Measurements from ENCODE around the gene CHST11. TPM values are rescaled to one million over a fixed set of nuclear protein-coding genes. Genes with fewer than 3 reads are reported as not detected.

Gene CHST11
- total and polyA plus RNA-seq, 7 donors, result 0.60 to 22.8 (median 10.0) TPM

DNA sequence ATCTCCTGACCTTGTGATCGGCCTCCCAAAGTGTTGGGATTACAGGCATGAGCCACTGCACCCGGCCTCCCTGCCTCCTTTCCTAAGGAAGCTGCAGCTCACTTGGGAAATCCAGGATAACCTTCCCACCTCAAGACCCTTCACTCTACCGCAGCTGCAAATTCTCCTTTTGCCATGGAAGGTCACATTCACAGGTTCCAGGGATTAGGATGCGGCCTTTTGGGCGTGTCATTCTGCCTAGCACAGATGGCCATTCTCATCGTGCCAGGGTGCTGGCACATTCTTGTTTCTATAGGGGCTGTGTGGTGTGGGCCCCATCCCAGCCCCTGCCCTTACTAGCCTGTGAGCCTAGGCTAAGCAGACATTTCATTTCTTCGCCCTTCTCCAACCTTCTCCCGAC is 219.9 kb downstream of the CHST11 start:
- no peaks in the 10 kb centered on the region for H3K9me3 ChIP-seq
- H3K27me3 ChIP-seq, result no peaks in the 10 kb centered on the region
- TF ChIP-seq, protein P1, sequence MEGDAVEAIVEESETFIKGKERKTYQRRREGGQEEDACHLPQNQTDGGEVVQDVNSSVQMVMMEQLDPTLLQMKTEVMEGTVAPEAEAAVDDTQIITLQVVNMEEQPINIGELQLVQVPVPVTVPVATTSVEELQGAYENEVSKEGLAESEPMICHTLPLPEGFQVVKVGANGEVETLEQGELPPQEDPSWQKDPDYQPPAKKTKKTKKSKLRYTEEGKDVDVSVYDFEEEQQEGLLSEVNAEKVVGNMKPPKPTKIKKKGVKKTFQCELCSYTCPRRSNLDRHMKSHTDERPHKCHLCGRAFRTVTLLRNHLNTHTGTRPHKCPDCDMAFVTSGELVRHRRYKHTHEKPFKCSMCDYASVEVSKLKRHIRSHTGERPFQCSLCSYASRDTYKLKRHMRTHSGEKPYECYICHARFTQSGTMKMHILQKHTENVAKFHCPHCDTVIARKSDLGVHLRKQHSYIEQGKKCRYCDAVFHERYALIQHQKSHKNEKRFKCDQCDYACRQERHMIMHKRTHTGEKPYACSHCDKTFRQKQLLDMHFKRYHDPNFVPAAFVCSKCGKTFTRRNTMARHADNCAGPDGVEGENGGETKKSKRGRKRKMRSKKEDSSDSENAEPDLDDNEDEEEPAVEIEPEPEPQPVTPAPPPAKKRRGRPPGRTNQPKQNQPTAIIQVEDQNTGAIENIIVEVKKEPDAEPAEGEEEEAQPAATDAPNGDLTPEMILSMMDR (IDR thresholded peaks at IDR 0.05), result no peak
- TF ChIP-seq EP300 (IDR thresholded peaks at IDR 0.05) (no peak), POLR2A (IDR thresholded peaks at IDR 0.05) (no peak), POLR2AphosphoS5 (IDR thresholded peaks at IDR 0.05) (no peak)
- no peak overlapping the region for H3K27ac ChIP-seq
- intact Hi-C loops (cut with DNase I), result loop anchor here (10.0 kb wide), 1 partner anchor 292 kb away; no protein-coding TSS in a partner anchor
- no peaks in the 10 kb centered on the region for H3K36me3 ChIP-seq
- DNase-seq, result no peak
- peaks cover 0 to 32% (median 29%) of the 10 kb centered on the region in 4 donors for H3K4me1 ChIP-seq
- WGBS, 2 donors, result 79 to 88% methylated on average over 8 of the region's 8 CpGs
- no peak overlapping the region for H3K4me3 ChIP-seq

DNA sequence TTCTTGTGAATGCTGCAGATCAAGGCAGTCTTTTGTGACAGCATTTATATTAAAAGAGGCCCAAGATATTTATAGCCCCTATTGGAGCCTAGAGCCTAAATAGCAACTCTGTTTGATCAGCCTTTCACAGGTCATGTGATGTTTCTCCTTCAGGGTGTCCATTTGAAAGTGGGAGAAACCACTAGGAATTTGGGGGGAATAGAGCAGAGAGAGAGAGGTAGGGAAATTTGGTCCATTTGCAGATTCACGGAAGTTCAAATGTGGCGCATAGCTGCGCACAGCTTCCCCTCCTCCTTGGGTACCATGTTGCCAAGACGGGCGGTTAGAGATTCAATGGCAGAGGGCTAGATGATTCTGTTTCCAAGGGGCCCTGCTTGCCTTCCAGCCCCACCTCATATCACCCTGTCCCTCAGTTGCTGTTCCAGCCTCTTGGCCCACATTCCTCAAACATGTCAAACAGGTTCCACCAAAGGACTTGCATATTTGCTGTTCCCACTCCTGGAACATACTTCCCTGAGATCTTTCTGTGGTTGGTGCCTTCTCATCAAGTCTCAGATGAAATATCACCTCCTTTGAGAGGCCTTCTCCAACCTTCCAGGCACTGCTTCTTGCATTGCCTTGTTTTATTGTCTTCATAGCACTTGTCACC is 220.8 kb downstream of the CHST11 start:
- 87 to 98% methylated on average over 5 of the region's 5 CpGs for WGBS, 2 donors
- TF ChIP-seq EP300 (IDR thresholded peaks at IDR 0.05) (no peak), POLR2AphosphoS5 (IDR thresholded peaks at IDR 0.05) (no peak), POLR2A (IDR thresholded peaks at IDR 0.05) (no peak)
- TF ChIP-seq, protein P1 (IDR thresholded peaks at IDR 0.05), result no peak
- no peak overlapping the region for H3K27ac ChIP-seq
- H3K4me1 ChIP-seq, result peaks cover 0 to 27% (median 24%) of the 10 kb centered on the region in 4 donors
- H3K9me3 ChIP-seq, result no peaks in the 10 kb centered on the region
- H3K27me3 ChIP-seq, result no peaks in the 10 kb centered on the region
- DNase-seq, result no peak
- intact Hi-C loops (cut with DNase I), result loop anchor here (10.0 kb wide), 1 partner anchor 293 kb away; no protein-coding TSS in a partner anchor
- no peaks in the 10 kb centered on the region for H3K36me3 ChIP-seq
- no peak overlapping the region for H3K4me3 ChIP-seq

DNA sequence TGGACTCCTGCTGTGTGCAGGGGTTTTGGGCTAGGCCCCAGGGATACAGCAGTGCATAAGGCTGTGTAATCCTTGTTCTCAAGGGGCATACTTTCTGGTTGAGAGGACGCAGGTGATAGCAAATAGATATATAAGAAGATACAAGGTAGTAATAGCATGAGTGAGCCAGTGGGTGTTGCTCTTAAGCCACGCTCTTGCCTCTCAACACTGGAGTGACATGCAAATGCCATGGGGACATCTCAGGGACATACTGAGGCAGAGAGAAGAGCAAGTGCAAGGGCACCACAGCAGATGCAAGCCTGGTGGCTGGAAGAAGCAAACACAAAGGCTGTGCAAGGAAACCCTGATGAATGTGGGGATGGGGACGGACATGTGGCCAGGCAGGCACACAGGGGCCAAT is 223.3 kb downstream of the CHST11 start:
- Histone ChIP-seq H3K27me3 (no peaks in the 10 kb centered on the region), H3K4me3 (no peak overlapping the region), H3K27ac (no peak overlapping the region), H3K4me1 (peaks cover 0 to 31% (median 19%) of the 10 kb centered on the region in 4 donors), H3K9me3 (no peaks in the 10 kb centered on the region), H3K36me3 (no peaks in the 10 kb centered on the region)
- DNase-seq, result no peak
- 68 to 77% methylated on average over 3 of the region's 3 CpGs for WGBS, 2 donors
- TF ChIP-seq POLR2A (IDR thresholded peaks at IDR 0.05) (no peak), EP300 (IDR thresholded peaks at IDR 0.05) (no peak), POLR2AphosphoS5 (IDR thresholded peaks at IDR 0.05) (no peak)
- TF ChIP-seq, protein P1 (IDR thresholded peaks at IDR 0.05), result no peak
- intact Hi-C loops (cut with DNase I), result no loop called here

DNA sequence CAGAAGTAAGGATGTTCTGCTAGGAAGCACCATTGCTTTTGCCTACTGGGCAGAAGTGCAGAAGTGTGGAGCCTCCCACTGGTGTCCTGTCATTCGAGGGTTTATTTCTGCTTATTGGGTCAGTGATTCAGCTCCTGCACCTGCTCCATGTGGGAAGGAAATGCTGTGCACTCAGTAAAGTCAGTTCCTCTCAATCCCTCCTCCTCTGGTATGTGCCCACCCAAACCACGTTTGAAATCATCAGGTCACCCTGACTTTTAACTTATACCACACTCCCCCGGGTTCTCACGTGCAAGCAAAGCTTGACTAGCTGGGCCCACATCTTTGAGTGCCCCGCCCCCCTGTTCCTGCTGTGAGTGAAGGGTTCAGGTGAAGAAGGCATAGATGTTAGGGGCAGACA is 223.7 kb downstream of the CHST11 start:
- 51 to 69% methylated on average over 5 of the region's 5 CpGs for whole genome bisulfite sequencing, 2 donors
- peaks cover 0 to 35% (median 23%) of the 10 kb centered on the region in 4 donors for H3K4me1 ChIP-seq
- H3K4me3 ChIP-seq, result no peak overlapping the region
- H3K27me3 ChIP-seq, result no peaks in the 10 kb centered on the region
- H3K27ac ChIP-seq, result no peak overlapping the region
- no peaks in the 10 kb centered on the region for H3K36me3 ChIP-seq
- intact Hi-C loops (cut with DNase I), result no loop called here
- TF ChIP-seq EP300 (IDR thresholded peaks at IDR 0.05) (no peak), POLR2AphosphoS5 (IDR thresholded peaks at IDR 0.05) (no peak), POLR2A (IDR thresholded peaks at IDR 0.05) (no peak)
- H3K9me3 ChIP-seq, result no peaks in the 10 kb centered on the region
- no peak for DNase-seq

DNA sequence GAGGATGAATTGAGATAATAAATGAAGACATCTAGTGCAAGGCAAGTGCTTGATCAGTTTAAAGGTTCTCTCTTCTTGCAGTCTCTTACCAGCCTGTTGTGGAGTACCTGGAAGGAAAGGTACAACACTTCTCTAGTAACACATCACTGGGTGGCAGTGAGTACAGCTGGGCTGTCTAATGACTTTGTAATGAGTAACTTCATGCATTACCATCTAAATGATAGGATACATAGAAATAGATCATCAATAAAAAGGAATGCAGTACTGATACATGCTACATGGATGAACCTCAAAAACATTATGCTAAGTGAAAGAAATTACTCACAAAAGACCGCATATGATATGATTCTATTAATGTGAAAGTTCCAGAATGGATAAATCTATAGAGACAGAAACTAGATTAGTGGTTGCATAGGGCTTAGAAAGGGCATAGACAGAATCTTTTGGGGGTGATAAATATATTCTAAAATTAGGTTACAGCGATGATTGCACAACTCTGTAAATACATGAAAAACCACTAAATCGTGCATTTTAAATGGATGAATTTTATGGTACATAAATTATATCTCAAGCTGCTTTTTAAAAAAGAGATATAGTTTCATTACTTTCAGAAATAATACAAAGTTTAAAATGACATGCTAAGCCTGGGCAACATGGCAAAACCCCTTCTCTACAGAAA is 224.4 kb downstream of the CHST11 start:
- intact Hi-C loops (cut with DNase I), result no loop called here
- Histone ChIP-seq H3K27ac (no peak overlapping the region), H3K4me1 (peaks cover 0 to 42% (median 28%) of the 10 kb centered on the region in 4 donors), H3K36me3 (no peaks in the 10 kb centered on the region), H3K4me3 (no peak overlapping the region), H3K9me3 (no peaks in the 10 kb centered on the region), H3K27me3 (no peaks in the 10 kb centered on the region)
- 49 to 84% methylated on average over 3 of the region's 3 CpGs for WGBS, 2 donors
- DNase-seq, result no peak
- TF ChIP-seq POLR2A (IDR thresholded peaks at IDR 0.05), result no peak
- TF ChIP-seq, protein P1 (IDR thresholded peaks at IDR 0.05), result no peak
- no peak for TF ChIP-seq POLR2AphosphoS5 (IDR thresholded peaks at IDR 0.05)
- TF ChIP-seq EP300 (IDR thresholded peaks at IDR 0.05), result no peak

All from sigmoid colon (tissue), 7 donors.